WI38 (cell line): ENCODE data around the gene CCDC34.

Experiments used
- H3K4me3 ChIP-seq: 2 replicates; pipeline ENCODE4 v1.5.1; 2011; ENCODE audit warnings: low read depth, mild to moderate bottlenecking, control low read depth, low read length
- CTCF ChIP-seq: IDR thresholded peaks from 2 replicates; pipeline ENCODE4 v1.5.1; 2012; ENCODE audit warnings: low read depth, mild to moderate bottlenecking, control low read depth, low read length

CCDC34 gene

GRCh38 chr11:27408246-27408800 lies 45.3 kb upstream of the CCDC34 start:
- no peak for TF ChIP-seq CTCF

GRCh38 chr11:27406498-27407354 lies 43.7 kb upstream of the CCDC34 start:
- no peak overlapping the region for H3K4me3 ChIP-seq
- TF ChIP-seq CTCF: no peak

More at GRCh38 chr11:27408246-27408800, 45.3 kb upstream of the CCDC34 start:
- H3K4me3 ChIP-seq: no peak overlapping the region

GRCh38 chr11:27405134-27405533 lies 42.1 kb upstream of the CCDC34 start:
- no peak for TF ChIP-seq CTCF
- H3K4me3 ChIP-seq: no peak overlapping the region

- TF ChIP-seq CTCF: no peak
- H3K4me3 ChIP-seq: no peak overlapping the region
Observed at GRCh38 chr11:27404427-27404826, 41.4 kb upstream of the CCDC34 start.

DNA sequence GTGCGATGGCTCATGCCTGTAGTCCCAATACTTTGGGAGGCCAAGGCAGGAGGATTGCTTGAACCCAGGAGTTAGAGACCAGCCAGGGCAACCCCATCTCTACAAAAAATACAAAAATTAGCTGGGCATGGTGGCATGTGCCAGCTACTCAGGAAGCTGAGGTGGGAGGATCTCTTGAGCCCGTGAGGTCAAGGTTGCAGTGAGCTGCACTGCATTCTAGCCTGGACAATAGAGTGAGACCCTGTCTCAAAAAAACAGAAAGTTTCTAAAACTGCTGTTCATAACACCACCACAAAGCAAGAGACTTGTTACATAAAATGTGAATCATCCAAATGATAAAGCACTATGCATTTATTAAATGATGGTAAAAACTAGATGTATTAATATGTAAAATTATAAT lies 40.2 kb upstream of the CCDC34 start:
- TF ChIP-seq CTCF: no peak
- H3K4me3 ChIP-seq: no peak overlapping the region

DNA sequence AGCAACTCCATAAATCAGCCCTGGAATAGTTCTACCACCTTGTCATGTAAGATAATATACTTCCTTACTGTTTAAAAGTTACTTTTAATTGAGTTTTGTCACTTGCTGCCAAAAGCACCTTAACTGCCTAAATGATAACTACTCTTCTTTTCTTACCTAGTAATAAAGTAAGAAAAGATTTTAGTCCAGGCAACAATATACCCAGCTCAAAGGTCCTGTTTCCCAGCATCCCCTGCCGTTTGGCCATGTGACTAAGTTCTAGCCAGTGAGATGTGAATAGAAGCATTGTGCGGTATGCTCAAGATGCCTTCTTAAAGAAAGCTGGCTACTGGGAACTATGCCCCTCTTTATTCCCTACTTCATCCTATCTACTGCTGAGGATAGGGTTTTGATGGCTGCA lies 39.4 kb upstream of the CCDC34 start:
- no peak overlapping the region for H3K4me3 ChIP-seq
- no peak for TF ChIP-seq CTCF

- H3K4me3 ChIP-seq: no peak overlapping the region
- TF ChIP-seq CTCF: no peak
Observed at GRCh38 chr11:27401833-27402316, 38.9 kb upstream of the CCDC34 start.
